GM23338 (cell line): ENCODE results near the gene HNF1B. TPM values are rescaled to one million over a fixed set of nuclear protein-coding genes. Genes with fewer than 3 reads are reported as not detected.

Source experiments
- ATAC-seq: fragments of 200-7000 bp; cut with Tn5 transposase; 3 replicates; pipeline ENCODE4 v1.9.1; 2020
- DNase-seq: peaks from one replicate; pipeline ENCODE4 v3.0.0-alpha.2; 2015; ENCODE audit warnings: low spot score
- H2AFZ ChIP-seq: fragments of 200-600 bp; sonication (generic); 2 replicates; pipeline ENCODE4 v1.8.0; 2016; ENCODE audit warnings: antibody characterized with exemption, mild to moderate bottlenecking, moderate library complexity
- H3F3A ChIP-seq: fragments of 200-600 bp; sonication (generic); replicated peaks from 2 replicates; pipeline ENCODE4 v1.8.0; 2017; ENCODE audit warnings: antibody characterized with exemption, mixed run types, low read depth
- H3K27ac ChIP-seq: fragments of 200-600 bp; sonication (generic); 2 replicates; pipeline ENCODE4 v1.6.1; 2016; ENCODE audit warnings: low read depth
- H3K27me3 ChIP-seq: fragments of 200-600 bp; sonication (generic); 2 replicates; pipeline ENCODE4 v1.8.0; 2016; ENCODE audit warnings: mild to moderate bottlenecking, mixed run types, moderate library complexity; ENCODE audit not compliant: insufficient read depth
- H3K36me3 ChIP-seq: fragments of 200-600 bp; sonication (generic); 2 replicates; pipeline ENCODE4 v1.8.0; 2016; ENCODE audit warnings: mild to moderate bottlenecking; ENCODE audit not compliant: insufficient read depth
- H3K4me1 ChIP-seq: fragments of 200-600 bp; sonication (generic); 2 replicates; pipeline ENCODE4 v1.8.0; 2016; ENCODE audit warnings: mild to moderate bottlenecking, moderate library complexity; ENCODE audit not compliant: insufficient read depth
- H3K4me2 ChIP-seq: fragments of 200-600 bp; sonication (generic); 2 replicates; pipeline ENCODE4 v1.7.1; 2017; ENCODE audit warnings: mixed run types
- H3K4me3 ChIP-seq: fragments of 200-600 bp; sonication (generic); 2 replicates; pipeline ENCODE4 v1.6.1; 2016; ENCODE audit warnings: mixed run types
- H3K79me2 ChIP-seq: fragments of 200-600 bp; sonication (generic); replicated peaks from 2 replicates; pipeline ENCODE4 v1.8.0; 2017; ENCODE audit warnings: mild to moderate bottlenecking; ENCODE audit not compliant: insufficient read depth
- H3K9me2 ChIP-seq: fragments of 200-600 bp; sonication (generic); 2 replicates; pipeline ENCODE4 v1.8.0; 2017; ENCODE audit not compliant: insufficient read depth
- H4K20me1 ChIP-seq: fragments of 200-600 bp; sonication (generic); replicated peaks from 2 replicates; pipeline ENCODE4 v1.8.0; 2017; ENCODE audit warnings: mild to moderate bottlenecking; ENCODE audit not compliant: insufficient read depth
- H3K27ac Mint-ChIP-seq: 2 replicates; pipeline ENCODE4 v1.8.0; 2020; ENCODE audit warnings: inconsistent platforms, mild to moderate bottlenecking, moderate library complexity, mixed read lengths
- H3K27me3 Mint-ChIP-seq: 3 replicates; pipeline ENCODE4 v1.8.0; 2022; ENCODE audit warnings: low read depth, mild to moderate bottlenecking, moderate library complexity, mixed read lengths, inconsistent platforms; ENCODE audit not compliant: insufficient read depth, poor library complexity
- H3K36me3 Mint-ChIP-seq: 3 replicates; pipeline ENCODE4 v1.8.0; 2021; ENCODE audit warnings: low read depth, mild to moderate bottlenecking, inconsistent platforms, moderate library complexity, mixed read lengths
- H3K4me1 Mint-ChIP-seq: 3 replicates; pipeline ENCODE4 v1.8.0; 2020; ENCODE audit warnings: mild to moderate bottlenecking, inconsistent platforms, mixed read lengths
- H3K4me3 Mint-ChIP-seq: 3 replicates; pipeline ENCODE4 v1.8.0; 2021; ENCODE audit warnings: moderate library complexity, mild to moderate bottlenecking, inconsistent platforms, mixed read lengths
- H3K9me3 Mint-ChIP-seq: 3 replicates; pipeline ENCODE4 v1.8.0; 2020; ENCODE audit warnings: moderate library complexity, mild to moderate bottlenecking, inconsistent platforms, mixed read lengths
- EZH2 ChIP-seq: fragments of 200-600 bp; sonication (generic); IDR thresholded peaks from one replicate; pipeline ENCODE4 v1.8.0; 2017; ENCODE audit warnings: antibody characterized with exemption, mild to moderate bottlenecking, low read depth; ENCODE audit not compliant: unreplicated experiment
- JUNB ChIP-seq: IDR thresholded peaks from one replicate; pipeline ENCODE4 v1.6.1; 2016; ENCODE audit warnings: antibody characterized with exemption; ENCODE audit not compliant: unreplicated experiment
- NANOG ChIP-seq: IDR thresholded peaks from 2 replicates; pipeline ENCODE4 v1.6.1; 2016; ENCODE audit warnings: antibody characterized with exemption, borderline replicate concordance
- ZNF114 ChIP-seq: fragments of 250-450 bp; sonication (Bioruptor Pico); IDR thresholded peaks from 2 replicates; pipeline ENCODE4 v1.5.0; 2020; ENCODE audit warnings: mild to moderate bottlenecking, moderate library complexity
- ZNF462 ChIP-seq: fragments of 250-450 bp; sonication (Bioruptor Pico); IDR thresholded peaks from 2 replicates; pipeline ENCODE4 v1.5.0; 2020; ENCODE audit warnings: mild to moderate bottlenecking, moderate library complexity
- polyA plus RNA-seq: library from polyadenylated mRNA; unstranded; fragments of >200 nt; fragmentation: Nextera tagmentation; extraction: Ambion mirVana; gene quantifications from 2 replicates; pipeline ENCODE4 v1.2.1, GENCODE V29; 2016
- total RNA-seq: library from RNA; depleted of rRNA; stranded (reverse); fragments of >200 nt; shearing (Covaris generic); gene quantifications from 2 replicates; pipeline ENCODE4 v1.2.3, GENCODE V29; 2014
- TF ChIP-seq, protein P1 (sequence below), 2 experiments: fragments of 200-600 bp in 1 of 2; sonication (generic) in 1 of 2; conservative IDR thresholded peaks; 2 replicates each; pipeline versions ENCODE4 v1.5.1 to v1.6.1; 2016 to 2017; ENCODE audit warnings: antibody characterized with exemption in 2 of 2, low read depth in 2 of 2, mild to moderate bottlenecking in 2 of 2, moderate library complexity in 1 of 2

HNF1B gene
- total and polyA plus RNA-seq, 2 experiments from 2014 or later, result 0.07 to 0.19 TPM

GRCh38 chr17:37672548-37673078 lies 72.2 kb downstream of the HNF1B start (continued):
- TF ChIP-seq ZNF462 (CRISPR knock-in tag) (no peak), NANOG (no peak), EZH2 (no peak), JUNB (no peak), ZNF114 (CRISPR knock-in tag) (no peak)
- TF ChIP-seq, protein P1, sequence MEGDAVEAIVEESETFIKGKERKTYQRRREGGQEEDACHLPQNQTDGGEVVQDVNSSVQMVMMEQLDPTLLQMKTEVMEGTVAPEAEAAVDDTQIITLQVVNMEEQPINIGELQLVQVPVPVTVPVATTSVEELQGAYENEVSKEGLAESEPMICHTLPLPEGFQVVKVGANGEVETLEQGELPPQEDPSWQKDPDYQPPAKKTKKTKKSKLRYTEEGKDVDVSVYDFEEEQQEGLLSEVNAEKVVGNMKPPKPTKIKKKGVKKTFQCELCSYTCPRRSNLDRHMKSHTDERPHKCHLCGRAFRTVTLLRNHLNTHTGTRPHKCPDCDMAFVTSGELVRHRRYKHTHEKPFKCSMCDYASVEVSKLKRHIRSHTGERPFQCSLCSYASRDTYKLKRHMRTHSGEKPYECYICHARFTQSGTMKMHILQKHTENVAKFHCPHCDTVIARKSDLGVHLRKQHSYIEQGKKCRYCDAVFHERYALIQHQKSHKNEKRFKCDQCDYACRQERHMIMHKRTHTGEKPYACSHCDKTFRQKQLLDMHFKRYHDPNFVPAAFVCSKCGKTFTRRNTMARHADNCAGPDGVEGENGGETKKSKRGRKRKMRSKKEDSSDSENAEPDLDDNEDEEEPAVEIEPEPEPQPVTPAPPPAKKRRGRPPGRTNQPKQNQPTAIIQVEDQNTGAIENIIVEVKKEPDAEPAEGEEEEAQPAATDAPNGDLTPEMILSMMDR (conservative IDR thresholded peaks at IDR 0.05; ENCODE audit: low read depth in 2 of 2), result no peak

GRCh38 chr17:37671824-37672547 lies 72.9 kb downstream of the HNF1B start:
- H3K79me2 ChIP-seq, result no peaks in the 10 kb centered on the region
- H3K4me3 ChIP-seq, result no peak overlapping the region
- Mint-ChIP-seq H3K27ac (no peak overlapping the region), H3K9me3 (no peaks in the 10 kb centered on the region), H3K4me1 (no peaks in the 10 kb centered on the region), H3K4me3 (no peak overlapping the region), H3K27me3 (peaks cover 8% of the 10 kb centered on the region), H3K36me3 (no peaks in the 10 kb centered on the region)
- no peak overlapping the region for H3K4me2 ChIP-seq
- H4K20me1 ChIP-seq, result no peaks in the 10 kb centered on the region
- H3K27ac ChIP-seq, result no peak overlapping the region
- H3F3A ChIP-seq, result no peaks in the 10 kb centered on the region
- ATAC-seq (no peak), DNase-seq (no peak)
- H3K36me3 ChIP-seq, result no peaks in the 10 kb centered on the region
- H3K4me1 ChIP-seq, result no peaks in the 10 kb centered on the region
- no peaks in the 10 kb centered on the region for H3K27me3 ChIP-seq
- H2AFZ ChIP-seq, result no peak overlapping the region
- no peaks in the 10 kb centered on the region for H3K9me2 ChIP-seq
- no peak for TF ChIP-seq ZNF462 (CRISPR knock-in tag)
